ENCODE data around the gene SYT12.

DNA sequence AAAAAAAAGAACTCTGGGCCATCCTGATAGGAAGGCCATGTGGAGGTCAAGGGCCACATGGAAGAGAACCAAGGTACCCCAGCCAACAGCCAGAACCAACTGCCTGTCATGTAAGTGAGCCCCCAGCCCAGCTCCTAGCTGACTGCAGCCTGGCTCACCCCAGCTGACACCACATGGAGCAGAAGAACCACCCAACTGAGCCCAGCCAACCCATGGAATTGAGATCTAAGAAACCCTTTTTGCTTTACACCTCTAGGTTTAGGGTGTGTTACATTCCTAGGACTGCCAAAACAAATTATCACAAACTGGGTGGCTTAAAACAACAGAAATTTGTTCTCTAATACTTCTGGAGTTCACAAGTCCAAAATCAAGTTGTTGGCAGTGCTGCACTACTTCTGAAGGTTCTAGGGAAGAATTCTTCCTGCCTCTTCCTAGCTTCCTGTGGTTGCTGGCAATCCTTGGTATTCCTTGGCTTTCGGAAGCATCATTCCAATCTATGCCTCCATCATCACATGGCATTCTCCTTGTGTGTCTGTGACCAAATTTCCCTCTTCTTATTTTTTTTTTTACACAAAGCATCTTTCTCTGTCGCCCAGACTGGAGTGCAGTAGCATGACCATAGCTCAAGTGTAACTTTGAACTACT is 43.5 kb upstream of the SYT12 start:
- TF ChIP-seq, protein P1, sequence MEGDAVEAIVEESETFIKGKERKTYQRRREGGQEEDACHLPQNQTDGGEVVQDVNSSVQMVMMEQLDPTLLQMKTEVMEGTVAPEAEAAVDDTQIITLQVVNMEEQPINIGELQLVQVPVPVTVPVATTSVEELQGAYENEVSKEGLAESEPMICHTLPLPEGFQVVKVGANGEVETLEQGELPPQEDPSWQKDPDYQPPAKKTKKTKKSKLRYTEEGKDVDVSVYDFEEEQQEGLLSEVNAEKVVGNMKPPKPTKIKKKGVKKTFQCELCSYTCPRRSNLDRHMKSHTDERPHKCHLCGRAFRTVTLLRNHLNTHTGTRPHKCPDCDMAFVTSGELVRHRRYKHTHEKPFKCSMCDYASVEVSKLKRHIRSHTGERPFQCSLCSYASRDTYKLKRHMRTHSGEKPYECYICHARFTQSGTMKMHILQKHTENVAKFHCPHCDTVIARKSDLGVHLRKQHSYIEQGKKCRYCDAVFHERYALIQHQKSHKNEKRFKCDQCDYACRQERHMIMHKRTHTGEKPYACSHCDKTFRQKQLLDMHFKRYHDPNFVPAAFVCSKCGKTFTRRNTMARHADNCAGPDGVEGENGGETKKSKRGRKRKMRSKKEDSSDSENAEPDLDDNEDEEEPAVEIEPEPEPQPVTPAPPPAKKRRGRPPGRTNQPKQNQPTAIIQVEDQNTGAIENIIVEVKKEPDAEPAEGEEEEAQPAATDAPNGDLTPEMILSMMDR (IDR thresholded peaks at IDR 0.05), result no peak
- TF ChIP-seq ZFX (IDR thresholded peaks at IDR 0.05; ENCODE audit: borderline replicate concordance), result no peak

Data from 22Rv1 (cell line).